Measurements from ENCODE around the gene SRCIN1. TPM values are rescaled to one million over a fixed set of nuclear protein-coding genes. Genes with fewer than 3 reads are reported as not detected.

SRCIN1 gene
- total RNA-seq, 1 donor from 2014 or later: not detected

GRCh38 chr17:38594152-38594551 lies 11.6 kb downstream of the SRCIN1 start:
- intact Hi-C loops (cut with DNase I): no loop called here
- DNase-seq (ENCODE audit: low spot score in 2 of 2): no peak
- TF ChIP-seq CTCF (IDR thresholded peaks at IDR 0.05): no peak
- Histone ChIP-seq H3K27me3 (peaks cover 2% of the 10 kb centered on the region), H3K27ac (no peak overlapping the region), H3K4me1 (no peaks in the 10 kb centered on the region), H3K36me3 (no peaks in the 10 kb centered on the region), H3K9me3 (no peaks in the 10 kb centered on the region), H3K4me3 (no peak overlapping the region)

GRCh38 chr17:38592487-38592886 lies 13.3 kb downstream of the SRCIN1 start:
- no peak for TF ChIP-seq CTCF (IDR thresholded peaks at IDR 0.05)
- Histone ChIP-seq H3K27ac (no peak overlapping the region), H3K36me3 (no peaks in the 10 kb centered on the region), H3K4me1 (no peaks in the 10 kb centered on the region), H3K9me3 (no peaks in the 10 kb centered on the region), H3K4me3 (no peak overlapping the region), H3K27me3 (peaks cover 2% of the 10 kb centered on the region)
- DNase-seq (ENCODE audit: low spot score in 2 of 2): no peak
- intact Hi-C loops (cut with DNase I): no loop called here

- Histone ChIP-seq H3K27me3 (peaks cover 2% of the 10 kb centered on the region), H3K4me1 (no peaks in the 10 kb centered on the region), H3K36me3 (no peaks in the 10 kb centered on the region), H3K4me3 (no peak overlapping the region), H3K9me3 (no peaks in the 10 kb centered on the region), H3K27ac (no peak overlapping the region)
- TF ChIP-seq CTCF (IDR thresholded peaks at IDR 0.05): no peak
- DNase-seq (ENCODE audit: low spot score in 2 of 2): no peak
- intact Hi-C loops (cut with DNase I): no loop called here
These were observed 14.0 kb downstream of the SRCIN1 start for GRCh38 chr17:38591759-38592241.

GRCh38 chr17:38590988-38591758 lies 14.6 kb downstream of the SRCIN1 start:
- no peak for DNase-seq (ENCODE audit: low spot score in 2 of 2)
- peaks cover 2% of the 10 kb centered on the region for H3K27me3 ChIP-seq
- TF ChIP-seq CTCF (IDR thresholded peaks at IDR 0.05): no peak

GRCh38 chr17:38589462-38590114 lies 16.2 kb downstream of the SRCIN1 start:
- Histone ChIP-seq H3K27ac (no peak overlapping the region), H3K36me3 (no peaks in the 10 kb centered on the region), H3K27me3 (peaks cover 2% of the 10 kb centered on the region), H3K4me3 (no peak overlapping the region), H3K4me1 (peaks cover 0 to 1% of the 10 kb centered on the region in 2 donors), H3K9me3 (no peaks in the 10 kb centered on the region)
- TF ChIP-seq CTCF (IDR thresholded peaks at IDR 0.05): no peak
- intact Hi-C loops (cut with DNase I): no loop called here
- DNase-seq (ENCODE audit: low spot score in 2 of 2): no peak

More at GRCh38 chr17:38590988-38591758, 14.6 kb downstream of the SRCIN1 start:
- intact Hi-C loops (cut with DNase I): no loop called here
- H3K4me1 ChIP-seq: no peaks in the 10 kb centered on the region
- H3K9me3 ChIP-seq: no peaks in the 10 kb centered on the region
- no peak overlapping the region for H3K4me3 ChIP-seq
- no peak overlapping the region for H3K27ac ChIP-seq
- H3K36me3 ChIP-seq: no peaks in the 10 kb centered on the region
